AG09319 (cell line): Measurements from ENCODE around the gene NMT1.
A peak's percentile ranks its signal among the peaks of the same experiment; 100 is the strongest.

ENCODE experiments used
- DNase-seq: peaks from one replicate; pipeline ENCODE4 v3.0.0-alpha.2; 2010; ENCODE audit warnings: low read depth; ENCODE audit errors: extremely low read depth
- CTCF ChIP-seq: IDR thresholded peaks from 2 replicates; pipeline ENCODE4 v1.5.1; 2011; ENCODE audit warnings: low read depth, mild to moderate bottlenecking, inconsistent platforms, low read length, moderate library complexity

The NMT1 gene

GRCh38 chr17:45093444-45094110 lies 32.5 kb downstream of the NMT1 start:
- no peak for DNase-seq
- no peak for TF ChIP-seq CTCF

GRCh38 chr17:45096141-45096540 lies 35.0 kb downstream of the NMT1 start:
- no peak for DNase-seq
- TF ChIP-seq CTCF = peak; percentile 71

GRCh38 chr17:45096926-45097325 lies 35.8 kb downstream of the NMT1 start:
- no peak for DNase-seq
- TF ChIP-seq CTCF = no peak

GRCh38 chr17:45098081-45098868 lies 37.2 kb downstream of the NMT1 start:
- DNase-seq = no peak
- no peak for TF ChIP-seq CTCF

GRCh38 chr17:45098869-45099616 lies 37.9 kb downstream of the NMT1 start:
- TF ChIP-seq CTCF = peak; percentile 89
- DNase-seq = peak; percentile 58

GRCh38 chr17:45101546-45101882 lies 40.4 kb downstream of the NMT1 start:
- TF ChIP-seq CTCF = no peak
- no peak for DNase-seq
